Stomach (tissue), 4 donors: ENCODE measurements around the gene UBAC1.

Experiments
- EP300 ChIP-seq: sonication (generic); formaldehyde crosslinking; IDR thresholded peaks from one replicate; pipeline ENCODE4 v1.6.1; 2017; ENCODE audit warnings: antibody characterized with exemption
- POLR2A ChIP-seq, 4 donors: fragments of 450-650 bp; IDR thresholded peaks; one replicate each; pipeline ENCODE4 v1.6.1; 2016; ENCODE audit warnings: antibody characterized with exemption in 4 of 4, control low read depth in 2 of 4, mild to moderate bottlenecking in 1 of 4, moderate library complexity in 1 of 4
- POLR2AphosphoS5 ChIP-seq, 3 donors: sonication (generic); formaldehyde crosslinking; IDR thresholded peaks; one replicate each; pipeline ENCODE4 v1.6.1; 2016; ENCODE audit warnings: antibody characterized with exemption in 3 of 3
- TF ChIP-seq, protein P1 (sequence below), 7 experiments: fragments of 450-650 bp in 4 of 7; fragments of 200-600 bp in 3 of 7; sonication (generic) in 3 of 7; IDR thresholded peaks; one replicate each; pipeline ENCODE4 v1.5.1; 2016 to 2019; ENCODE audit warnings: antibody characterized with exemption in 7 of 7, control low read depth in 2 of 7, mild to moderate bottlenecking in 1 of 7

DNA sequence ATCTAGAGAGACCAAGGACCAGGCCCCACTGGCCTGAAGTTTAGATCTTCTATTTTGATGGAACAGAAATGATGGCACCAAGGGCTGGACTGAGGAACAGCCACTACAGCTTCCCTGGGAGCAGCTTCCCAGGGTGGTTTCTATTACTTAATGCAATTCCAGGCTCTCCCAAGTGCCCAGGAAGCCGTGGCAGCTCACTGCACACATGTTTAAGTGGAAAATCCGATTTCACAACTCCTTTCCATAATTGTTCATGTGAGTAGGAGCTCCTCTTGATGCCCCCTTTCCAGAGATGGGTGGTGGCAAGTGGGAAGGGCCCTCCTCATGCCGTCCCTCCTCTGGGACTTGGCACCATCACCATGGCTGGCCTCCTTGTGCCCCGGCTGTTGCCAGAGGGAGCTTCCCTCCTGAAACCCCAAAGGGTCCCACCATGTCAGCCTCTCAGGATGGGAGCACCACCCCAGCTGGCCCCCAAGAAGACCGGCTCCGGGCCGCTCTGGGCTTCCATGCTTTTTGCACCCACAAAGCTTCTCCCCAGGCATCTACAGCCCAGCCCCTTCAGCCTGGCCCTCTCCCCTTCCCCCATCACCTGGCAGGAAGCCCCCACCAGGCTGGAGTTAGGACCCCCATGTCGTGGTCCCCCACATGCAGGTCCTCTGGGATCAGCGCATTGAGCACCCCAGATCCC lies 9.1 kb upstream of the UBAC1 start:
- TF ChIP-seq, protein P1, sequence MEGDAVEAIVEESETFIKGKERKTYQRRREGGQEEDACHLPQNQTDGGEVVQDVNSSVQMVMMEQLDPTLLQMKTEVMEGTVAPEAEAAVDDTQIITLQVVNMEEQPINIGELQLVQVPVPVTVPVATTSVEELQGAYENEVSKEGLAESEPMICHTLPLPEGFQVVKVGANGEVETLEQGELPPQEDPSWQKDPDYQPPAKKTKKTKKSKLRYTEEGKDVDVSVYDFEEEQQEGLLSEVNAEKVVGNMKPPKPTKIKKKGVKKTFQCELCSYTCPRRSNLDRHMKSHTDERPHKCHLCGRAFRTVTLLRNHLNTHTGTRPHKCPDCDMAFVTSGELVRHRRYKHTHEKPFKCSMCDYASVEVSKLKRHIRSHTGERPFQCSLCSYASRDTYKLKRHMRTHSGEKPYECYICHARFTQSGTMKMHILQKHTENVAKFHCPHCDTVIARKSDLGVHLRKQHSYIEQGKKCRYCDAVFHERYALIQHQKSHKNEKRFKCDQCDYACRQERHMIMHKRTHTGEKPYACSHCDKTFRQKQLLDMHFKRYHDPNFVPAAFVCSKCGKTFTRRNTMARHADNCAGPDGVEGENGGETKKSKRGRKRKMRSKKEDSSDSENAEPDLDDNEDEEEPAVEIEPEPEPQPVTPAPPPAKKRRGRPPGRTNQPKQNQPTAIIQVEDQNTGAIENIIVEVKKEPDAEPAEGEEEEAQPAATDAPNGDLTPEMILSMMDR (IDR thresholded peaks at IDR 0.05) = no peak
- TF ChIP-seq POLR2A (IDR thresholded peaks at IDR 0.05) (no peak), POLR2AphosphoS5 (IDR thresholded peaks at IDR 0.05) (no peak), EP300 (no peak)
